ENCODE results near the gene XKR7. TPM values are rescaled to one million over a fixed set of nuclear protein-coding genes. Genes with fewer than 3 reads are reported as not detected.

The XKR7 gene
- total and polyA plus RNA-seq, 2 donors (not counting 1 experiment from before 2014, with no cell fraction given), result 0.05 to 0.12 TPM

DNA sequence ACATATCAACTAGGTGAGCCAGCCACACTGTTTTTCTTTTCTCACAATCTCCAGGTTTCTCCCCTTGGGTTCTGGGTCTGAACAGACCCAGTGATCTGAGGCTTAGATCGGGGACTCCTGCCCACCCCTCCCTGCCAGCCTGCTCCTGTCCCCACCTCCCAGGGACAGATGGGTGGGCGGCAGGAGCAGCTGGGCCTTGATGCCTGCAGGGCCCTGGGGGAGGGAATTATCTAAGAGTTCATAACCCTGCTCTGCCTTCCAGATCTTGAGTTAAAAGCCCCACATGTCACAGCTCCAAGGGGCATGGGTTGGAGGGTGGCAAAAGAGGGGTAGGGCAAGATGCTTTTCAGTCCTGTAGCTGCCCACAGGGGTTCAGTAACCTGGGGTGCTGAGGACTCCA, 5.2 kb upstream of the XKR7 start:
- ATAC-seq (ENCODE audit: low read depth) (no peak), DNase-seq (no peak)
- Mint-ChIP-seq H3K4me1 (peaks cover 5% of the 10 kb centered on the region), H3K27me3 (peaks cover 55% of the 10 kb centered on the region), H3K4me3 (no peak overlapping the region), H3K9me3 (ENCODE audit: insufficient read depth) (no peaks in the 10 kb centered on the region), H3K27ac (no peak overlapping the region)
- intact Hi-C loops (cut with micrococcal nuclease), result no loop called here
- peaks cover 0 to 34% (median 11%) of the 10 kb centered on the region in 4 experiments for H3K27me3 ChIP-seq (replicated peaks in 1 of 4; ENCODE audit: control extremely low read depth in 1 of 4, control insufficient read depth in 3 of 4, insufficient read depth in 4 of 4, low read length in 3 of 4)
- no peaks in the 10 kb centered on the region for H4K20me1 ChIP-seq (ENCODE audit: control insufficient read depth, insufficient read depth, low read length, poor library complexity, severe bottlenecking)
- H3K36me3 ChIP-seq (replicated peaks in 1 of 2; ENCODE audit: control extremely low read depth in 1 of 2, control insufficient read depth in 1 of 2, extremely low read depth in 1 of 2, insufficient read depth in 2 of 2, low read length in 1 of 2), result no peaks in the 10 kb centered on the region
- ChIA-PET POLR2A (no interaction called here), CTCF (no interaction called here)
- no CpG with 5 or more reads among the region's 2 CpGs for WGBS (ENCODE audit: insufficient coverage)
- H3K4me1 ChIP-seq (ENCODE audit: control insufficient read depth in 2 of 2, insufficient read depth in 2 of 2, low read length in 2 of 2), result no peaks in the 10 kb centered on the region
- no peaks in the 10 kb centered on the region for H3K79me2 ChIP-seq (ENCODE audit: control insufficient read depth, insufficient read depth, low read length)
- no peaks in the 10 kb centered on the region for H3K9me3 ChIP-seq (ENCODE audit: control extremely low read depth in 1 of 3, control insufficient read depth in 2 of 3, insufficient read depth in 1 of 3, low read length in 2 of 3)
- H3K27ac ChIP-seq (ENCODE audit: low read length in 2 of 2), result no peak overlapping the region
- TF ChIP-seq, protein P1, sequence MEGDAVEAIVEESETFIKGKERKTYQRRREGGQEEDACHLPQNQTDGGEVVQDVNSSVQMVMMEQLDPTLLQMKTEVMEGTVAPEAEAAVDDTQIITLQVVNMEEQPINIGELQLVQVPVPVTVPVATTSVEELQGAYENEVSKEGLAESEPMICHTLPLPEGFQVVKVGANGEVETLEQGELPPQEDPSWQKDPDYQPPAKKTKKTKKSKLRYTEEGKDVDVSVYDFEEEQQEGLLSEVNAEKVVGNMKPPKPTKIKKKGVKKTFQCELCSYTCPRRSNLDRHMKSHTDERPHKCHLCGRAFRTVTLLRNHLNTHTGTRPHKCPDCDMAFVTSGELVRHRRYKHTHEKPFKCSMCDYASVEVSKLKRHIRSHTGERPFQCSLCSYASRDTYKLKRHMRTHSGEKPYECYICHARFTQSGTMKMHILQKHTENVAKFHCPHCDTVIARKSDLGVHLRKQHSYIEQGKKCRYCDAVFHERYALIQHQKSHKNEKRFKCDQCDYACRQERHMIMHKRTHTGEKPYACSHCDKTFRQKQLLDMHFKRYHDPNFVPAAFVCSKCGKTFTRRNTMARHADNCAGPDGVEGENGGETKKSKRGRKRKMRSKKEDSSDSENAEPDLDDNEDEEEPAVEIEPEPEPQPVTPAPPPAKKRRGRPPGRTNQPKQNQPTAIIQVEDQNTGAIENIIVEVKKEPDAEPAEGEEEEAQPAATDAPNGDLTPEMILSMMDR (IDR thresholded peaks at IDR 0.05), result no peak
- TF ChIP-seq EZH2 (IDR thresholded peaks at IDR 0.05; ENCODE audit: borderline replicate concordance, insufficient read depth, low read depth, low read length, poor library complexity, severe bottlenecking), result no peak
- no peak overlapping the region for H3K4me3 ChIP-seq (ENCODE audit: control extremely low read depth in 1 of 5, extremely low read depth in 1 of 5, insufficient read depth in 1 of 5, low read depth in 2 of 5, low read length in 4 of 5)
- no peak overlapping the region for H2AFZ ChIP-seq (ENCODE audit: insufficient read depth, low read depth, low read length, poor library complexity, severe bottlenecking)
- H3K9ac ChIP-seq (ENCODE audit: low read length), result no peak overlapping the region
- no peak overlapping the region for H3K4me2 ChIP-seq (replicated peaks; ENCODE audit: low read depth, low read length, poor library complexity, severe bottlenecking)

DNA sequence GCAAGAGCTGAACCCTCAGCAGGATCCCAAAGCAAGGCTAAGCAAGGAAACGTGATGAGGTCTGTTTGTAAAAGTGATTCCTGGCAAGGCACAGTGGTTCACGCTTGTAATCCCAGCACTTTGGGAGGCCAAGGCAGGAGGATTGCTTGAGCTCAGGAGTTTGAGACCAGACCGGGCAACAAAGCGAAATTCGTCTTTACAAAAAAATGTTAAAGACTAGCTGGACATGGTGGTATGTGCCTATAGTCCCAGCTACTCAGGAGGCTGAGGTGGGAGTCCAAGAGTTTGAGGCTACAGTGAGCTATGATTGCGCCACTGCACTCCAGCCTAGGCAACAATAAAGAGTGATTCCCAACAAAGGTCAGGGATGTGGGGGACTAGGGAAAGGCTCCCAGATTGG, 4.1 kb upstream of the XKR7 start:
- H3K4me3 ChIP-seq (ENCODE audit: control extremely low read depth in 1 of 5, extremely low read depth in 1 of 5, insufficient read depth in 1 of 5, low read depth in 2 of 5, low read length in 4 of 5), result no peak overlapping the region
- H3K9ac ChIP-seq (ENCODE audit: low read length), result no peak overlapping the region
- POLR2A ChIA-PET, result no interaction called here
- H3K36me3 ChIP-seq (replicated peaks in 1 of 2; ENCODE audit: control extremely low read depth in 1 of 2, control insufficient read depth in 1 of 2, extremely low read depth in 1 of 2, insufficient read depth in 2 of 2, low read length in 1 of 2), result no peaks in the 10 kb centered on the region
- no peak overlapping the region for H3K27ac ChIP-seq (ENCODE audit: low read length in 2 of 2)
- ATAC-seq (ENCODE audit: low read depth), result no peak
- H3K4me2 ChIP-seq (replicated peaks; ENCODE audit: low read depth, low read length, poor library complexity, severe bottlenecking), result no peak overlapping the region
- Mint-ChIP-seq H3K27ac (no peak overlapping the region), H3K4me1 (peaks cover 8% of the 10 kb centered on the region), H3K9me3 (ENCODE audit: insufficient read depth) (no peaks in the 10 kb centered on the region), H3K4me3 (no peak overlapping the region), H3K27me3 (peaks cover 55% of the 10 kb centered on the region)
- H3K79me2 ChIP-seq (ENCODE audit: control insufficient read depth, insufficient read depth, low read length), result no peaks in the 10 kb centered on the region
- no peaks in the 10 kb centered on the region for H4K20me1 ChIP-seq (ENCODE audit: control insufficient read depth, insufficient read depth, low read length, poor library complexity, severe bottlenecking)
- H3K27me3 ChIP-seq (replicated peaks in 1 of 4; ENCODE audit: control extremely low read depth in 1 of 4, control insufficient read depth in 3 of 4, insufficient read depth in 4 of 4, low read length in 3 of 4), result peaks cover 0 to 39% (median 13%) of the 10 kb centered on the region in 4 experiments
- peaks cover 4 to 8% of the 10 kb centered on the region in 2 donors for H3K4me1 ChIP-seq (ENCODE audit: control insufficient read depth in 2 of 2, insufficient read depth in 2 of 2, low read length in 2 of 2)
- intact Hi-C loops (cut with micrococcal nuclease), result no loop called here
- CTCF ChIA-PET, result interaction anchor here (1.5 kb wide), 1 partner anchor 12 kb away, joined by 8 read pairs; the partner anchor contains the start of gene PDRG1
- 85% methylated on average over 6 of the region's 6 CpGs for WGBS (ENCODE audit: insufficient coverage)
- no peak overlapping the region for H2AFZ ChIP-seq (ENCODE audit: insufficient read depth, low read depth, low read length, poor library complexity, severe bottlenecking)
- TF ChIP-seq, protein P1 (IDR thresholded peaks at IDR 0.05), result no peak
- no peak for TF ChIP-seq EZH2 (IDR thresholded peaks at IDR 0.05; ENCODE audit: borderline replicate concordance, insufficient read depth, low read depth, low read length, poor library complexity, severe bottlenecking)
- no peak for DNase-seq
- peaks cover 0 to 6% (median 0%) of the 10 kb centered on the region in 3 donors for H3K9me3 ChIP-seq (ENCODE audit: control extremely low read depth in 1 of 3, control insufficient read depth in 2 of 3, insufficient read depth in 1 of 3, low read length in 2 of 3)

Measured in B cell (primary cell).